ENCODE data around the gene EPM2A.

The EPM2A gene

GRCh38 chr6:145669627-145670034, 65.7 kb downstream of the EPM2A start:
- DNase-seq = peak; percentile 83

- DNase-seq = no peak
Observed at GRCh38 chr6:145668844-145669243, 66.5 kb downstream of the EPM2A start.

GRCh38 chr6:145660676-145661075, 74.6 kb downstream of the EPM2A start:
- no peak for DNase-seq

- DNase-seq = no peak
Observed at GRCh38 chr6:145656128-145656527, 79.2 kb downstream of the EPM2A start.

- DNase-seq = no peak
Observed at GRCh38 chr6:145652572-145652971, 82.7 kb downstream of the EPM2A start.

GRCh38 chr6:145651988-145652387, 83.3 kb downstream of the EPM2A start:
- no peak for DNase-seq

- DNase-seq = no peak
Observed at GRCh38 chr6:145648149-145648548, 87.2 kb downstream of the EPM2A start.

- no peak for DNase-seq
Observed at GRCh38 chr6:145647602-145648001, 87.7 kb downstream of the EPM2A start.

- DNase-seq = peak; percentile 20
Observed at GRCh38 chr6:145643760-145644159, 91.6 kb downstream of the EPM2A start.

- peak; percentile 72 for DNase-seq
Observed at GRCh38 chr6:145633981-145634627, 101.2 kb downstream of the EPM2A start.

GRCh38 chr6:145632971-145633370, 102.3 kb downstream of the EPM2A start:
- DNase-seq = no peak

GRCh38 chr6:145631374-145631773, 103.9 kb downstream of the EPM2A start:
- no peak for DNase-seq

GRCh38 chr6:145630598-145630997, 104.7 kb downstream of the EPM2A start:
- DNase-seq = no peak

GRCh38 chr6:145629478-145629877, 105.8 kb downstream of the EPM2A start:
- no peak for DNase-seq

GRCh38 chr6:145627451-145627850, 107.9 kb downstream of the EPM2A start:
- no peak for DNase-seq

GRCh38 chr6:145626857-145627256, 108.5 kb downstream of the EPM2A start:
- DNase-seq = peak; percentile 9

GRCh38 chr6:145623231-145623630, 112.1 kb downstream of the EPM2A start:
- no peak for DNase-seq

- DNase-seq = no peak
Observed at GRCh38 chr6:145621776-145622175, 113.5 kb downstream of the EPM2A start.

- no peak for DNase-seq
Observed at GRCh38 chr6:145620088-145620487, 115.2 kb downstream of the EPM2A start.

GRCh38 chr6:145609521-145609920, 125.8 kb downstream of the EPM2A start:
- no peak for DNase-seq

GRCh38 chr6:145608850-145609249, 126.5 kb downstream of the EPM2A start:
- no peak for DNase-seq

- DNase-seq = no peak
Observed at GRCh38 chr6:145603991-145604390, 131.3 kb downstream of the EPM2A start.

- no peak for DNase-seq
Observed at GRCh38 chr6:145603424-145603833, 131.9 kb downstream of the EPM2A start.

GRCh38 chr6:145602726-145603326, 132.5 kb downstream of the EPM2A start:
- DNase-seq = no peak

- DNase-seq = no peak
Observed at GRCh38 chr6:145601397-145601796, 133.9 kb downstream of the EPM2A start.

Data from fibroblast of skin of right quadriceps (primary cell).